SK-N-SH treated with all-trans-retinoic acid at 6 μM for 48 hours (cell line): ENCODE measurements around the gene ARHGEF4.

Source experiments
- CSDC2 ChIP-seq: fragments of 250-450 bp; sonication (Bioruptor Pico); IDR thresholded peaks from 2 replicates; pipeline ENCODE4 v1.5.0; 2020; ENCODE audit warnings: mild to moderate bottlenecking, moderate library complexity
- PPARA ChIP-seq: fragments of 250-450 bp; sonication (Bioruptor Pico); IDR thresholded peaks from 2 replicates; pipeline ENCODE4 v1.5.0; 2020; ENCODE audit warnings: mild to moderate bottlenecking, borderline replicate concordance
- RARB ChIP-seq: fragments of 250-450 bp; sonication (Bioruptor Pico); IDR thresholded peaks from 2 replicates; pipeline ENCODE4 v1.8.0; 2021; ENCODE audit warnings: mild to moderate bottlenecking, moderate library complexity
- ZFP30 ChIP-seq: fragments of 450-650 bp; formaldehyde crosslinking; IDR thresholded peaks from 2 replicates; pipeline ENCODE4 v1.5.0; 2022; ENCODE audit warnings: mild to moderate bottlenecking, moderate library complexity
- ZNF70 ChIP-seq: fragments of 450-650 bp; formaldehyde crosslinking; IDR thresholded peaks from 2 replicates; pipeline ENCODE4 v1.5.0; 2020; ENCODE audit warnings: mild to moderate bottlenecking, moderate library complexity

GRCh38 chr2:130884503-130884902 lies 47.8 kb downstream of the ARHGEF4 start:
- TF ChIP-seq ZNF70 (CRISPR knock-in tag), result no peak
- no peak for TF ChIP-seq RARB (CRISPR knock-in tag)
- TF ChIP-seq PPARA (CRISPR knock-in tag), result no peak
- no peak for TF ChIP-seq ZFP30 (CRISPR knock-in tag)
- no peak for TF ChIP-seq CSDC2 (CRISPR knock-in tag)
